Neural crest cell (in vitro differentiated cells): Measurements from ENCODE around the gene PLCL2. TPM values are rescaled to one million over a fixed set of nuclear protein-coding genes. Genes with fewer than 3 reads are reported as not detected.
"Not testable (repeated sequence)": the region's sequence is repeated elsewhere in the genome, so short reads cannot be mapped to it uniquely, and the experiment has no call there.

Source experiments
- DNase-seq: peaks from one replicate; pipeline ENCODE4 v3.0.0; 2021; ENCODE audit warnings: low read depth, mixed read lengths, low spot score
- H3K27ac Mint-ChIP-seq: one replicate; pipeline ENCODE4 v1.8.0; 2021; ENCODE audit warnings: mild to moderate bottlenecking, mixed read lengths; ENCODE audit not compliant: unreplicated experiment
- H3K27me3 Mint-ChIP-seq: 2 replicates; pipeline ENCODE4 v1.8.0; 2021; ENCODE audit warnings: low read depth, mild to moderate bottlenecking, mixed read lengths
- H3K36me3 Mint-ChIP-seq: 2 replicates; pipeline ENCODE4 v1.8.0; 2021; ENCODE audit warnings: low read depth, mild to moderate bottlenecking, mixed read lengths
- H3K4me1 Mint-ChIP-seq: 2 replicates; pipeline ENCODE4 v1.8.0; 2021; ENCODE audit warnings: mixed read lengths
- H3K4me3 Mint-ChIP-seq: one replicate; pipeline ENCODE4 v1.8.0; 2021; ENCODE audit warnings: mild to moderate bottlenecking, mixed read lengths
- H3K9me3 Mint-ChIP-seq: 2 replicates; pipeline ENCODE4 v1.8.0; 2021; ENCODE audit warnings: mixed read lengths
- total RNA-seq: library from RNA; stranded (reverse); gene quantifications from 2 replicates; pipeline ENCODE4 v1.2.1, GENCODE V29; 2021
- TF ChIP-seq, protein P1 (sequence below): fragments of 200-600 bp; sonication (generic); conservative IDR thresholded peaks from 2 replicates; pipeline ENCODE4 v1.5.0; 2021; ENCODE audit warnings: antibody characterized with exemption, mild to moderate bottlenecking

The PLCL2 gene
- total RNA-seq, 1 donor from 2014 or later = 10.5 TPM

DNA sequence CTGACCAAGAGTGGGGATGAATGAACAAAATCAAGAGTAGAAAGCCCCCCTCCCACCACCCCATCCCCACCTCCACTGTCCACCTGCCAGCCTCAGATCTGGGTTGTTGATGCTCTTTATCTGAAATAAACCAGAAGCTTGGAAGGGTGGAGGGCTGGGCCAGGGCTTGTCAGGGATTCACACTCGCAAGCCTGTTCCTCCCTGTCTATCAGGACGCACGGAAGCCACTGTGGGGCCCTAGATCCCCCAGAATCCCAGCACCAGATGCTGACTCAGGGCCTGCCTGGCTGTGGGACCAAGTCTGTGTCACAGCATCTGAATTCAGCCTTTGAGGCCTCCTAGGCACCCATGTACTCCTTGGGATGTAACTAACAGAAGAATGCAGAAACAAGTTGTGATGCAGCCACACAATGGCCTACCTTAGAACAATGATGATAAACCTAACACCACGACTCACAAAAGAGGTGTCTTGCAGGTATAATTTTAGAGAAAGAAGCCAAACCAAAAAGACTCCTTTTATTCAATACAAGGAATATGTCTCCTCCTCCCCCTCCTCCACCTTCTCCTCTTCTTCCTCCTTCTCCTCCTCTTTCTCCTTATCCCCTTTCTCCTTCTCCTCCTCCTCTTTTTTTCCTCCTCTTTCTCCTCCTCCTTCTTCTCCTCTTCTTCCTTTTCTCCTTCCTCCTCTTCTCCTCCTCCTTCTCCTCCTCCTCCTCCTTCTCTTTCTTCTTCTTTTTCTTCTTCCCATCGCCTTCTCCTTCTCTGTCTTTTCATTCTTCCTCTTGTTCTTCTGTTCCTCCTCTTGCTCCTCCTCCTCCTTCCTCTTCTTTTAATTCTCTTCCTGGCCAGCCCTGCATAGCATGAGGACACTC is 234.7 kb downstream of the PLCL2 start:
- no peaks in the 10 kb centered on the region for H3K27me3 Mint-ChIP-seq
- no peak for DNase-seq
- H3K27ac Mint-ChIP-seq = no peak overlapping the region
- H3K36me3 Mint-ChIP-seq = no peaks in the 10 kb centered on the region
- no peak overlapping the region for H3K4me3 Mint-ChIP-seq
- no peaks in the 10 kb centered on the region for H3K4me1 Mint-ChIP-seq
- H3K9me3 Mint-ChIP-seq = peaks cover 3% of the 10 kb centered on the region
- TF ChIP-seq, protein P1, sequence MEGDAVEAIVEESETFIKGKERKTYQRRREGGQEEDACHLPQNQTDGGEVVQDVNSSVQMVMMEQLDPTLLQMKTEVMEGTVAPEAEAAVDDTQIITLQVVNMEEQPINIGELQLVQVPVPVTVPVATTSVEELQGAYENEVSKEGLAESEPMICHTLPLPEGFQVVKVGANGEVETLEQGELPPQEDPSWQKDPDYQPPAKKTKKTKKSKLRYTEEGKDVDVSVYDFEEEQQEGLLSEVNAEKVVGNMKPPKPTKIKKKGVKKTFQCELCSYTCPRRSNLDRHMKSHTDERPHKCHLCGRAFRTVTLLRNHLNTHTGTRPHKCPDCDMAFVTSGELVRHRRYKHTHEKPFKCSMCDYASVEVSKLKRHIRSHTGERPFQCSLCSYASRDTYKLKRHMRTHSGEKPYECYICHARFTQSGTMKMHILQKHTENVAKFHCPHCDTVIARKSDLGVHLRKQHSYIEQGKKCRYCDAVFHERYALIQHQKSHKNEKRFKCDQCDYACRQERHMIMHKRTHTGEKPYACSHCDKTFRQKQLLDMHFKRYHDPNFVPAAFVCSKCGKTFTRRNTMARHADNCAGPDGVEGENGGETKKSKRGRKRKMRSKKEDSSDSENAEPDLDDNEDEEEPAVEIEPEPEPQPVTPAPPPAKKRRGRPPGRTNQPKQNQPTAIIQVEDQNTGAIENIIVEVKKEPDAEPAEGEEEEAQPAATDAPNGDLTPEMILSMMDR = no peak

DNA sequence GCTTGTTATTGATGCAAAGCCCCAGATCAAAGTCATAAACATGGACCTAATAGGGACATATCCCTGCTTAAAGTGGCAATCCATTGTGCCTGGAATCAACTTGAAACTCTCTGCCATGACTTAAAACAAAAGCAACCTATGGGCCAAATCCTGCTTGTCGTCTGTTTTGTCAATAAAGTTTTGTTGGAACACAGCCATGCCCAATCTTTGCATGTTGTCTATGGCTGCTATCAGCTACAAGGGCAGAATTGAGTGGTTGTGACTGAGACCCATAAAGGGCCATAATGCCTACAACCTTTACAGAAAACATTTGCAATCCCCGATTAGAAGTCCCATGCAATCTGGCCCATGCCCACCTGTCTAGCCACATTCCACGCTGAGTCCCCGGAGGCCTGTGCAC is 235.4 kb downstream of the PLCL2 start:
- Mint-ChIP-seq H3K36me3 (no peaks in the 10 kb centered on the region), H3K4me3 (no peak overlapping the region), H3K9me3 (peaks cover 3% of the 10 kb centered on the region), H3K27me3 (no peaks in the 10 kb centered on the region), H3K4me1 (no peaks in the 10 kb centered on the region), H3K27ac (peak overlapping the region; percentile 32)
- TF ChIP-seq, protein P1 = no peak
- no peak for DNase-seq

DNA sequence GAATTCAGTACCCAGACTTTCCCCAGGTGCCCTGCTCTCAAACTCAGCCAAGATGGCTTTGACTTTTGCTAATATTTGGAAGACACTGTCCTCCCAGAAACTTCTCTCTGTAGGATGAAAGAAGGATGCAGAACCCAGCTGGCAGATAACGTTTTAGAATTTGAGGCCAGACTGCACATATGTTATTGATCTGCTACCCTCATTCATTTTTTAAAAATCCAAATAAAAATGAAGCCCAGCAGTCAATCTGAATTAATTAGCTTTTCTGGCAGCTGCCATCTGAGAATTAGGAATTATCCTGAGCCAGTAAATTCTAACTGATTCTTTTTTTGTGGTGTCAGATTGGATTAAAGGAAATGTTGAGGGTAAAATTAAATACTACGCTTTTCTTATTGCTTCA is 236.6 kb downstream of the PLCL2 start:
- no peaks in the 10 kb centered on the region for H3K36me3 Mint-ChIP-seq
- no peak overlapping the region for H3K4me3 Mint-ChIP-seq
- TF ChIP-seq, protein P1 = no peak
- no peak overlapping the region for H3K27ac Mint-ChIP-seq
- no peaks in the 10 kb centered on the region for H3K4me1 Mint-ChIP-seq
- no peak for DNase-seq
- no peaks in the 10 kb centered on the region for H3K27me3 Mint-ChIP-seq
- H3K9me3 Mint-ChIP-seq = peaks cover 3% of the 10 kb centered on the region

DNA sequence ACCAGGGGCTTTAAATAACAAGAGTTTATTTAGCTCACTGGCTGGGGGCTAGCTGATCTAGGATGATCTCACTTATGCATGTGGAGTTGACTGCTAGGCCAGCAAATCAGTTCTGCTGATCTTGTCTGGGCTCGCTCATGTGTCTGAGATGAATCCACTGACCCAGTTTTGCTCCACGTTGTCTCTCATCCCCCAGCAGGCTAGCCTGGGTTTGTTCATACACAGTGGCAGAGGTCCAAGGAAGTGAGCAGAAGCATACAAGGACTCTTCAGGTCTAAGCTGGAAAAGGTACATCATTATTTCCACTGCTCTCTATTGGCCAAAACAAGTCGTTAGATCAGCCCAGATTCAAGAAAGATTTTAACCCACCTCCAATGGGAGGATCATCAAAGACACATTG is 238.0 kb downstream of the PLCL2 start:
- Mint-ChIP-seq H3K36me3 (no peaks in the 10 kb centered on the region), H3K9me3 (peaks cover 3% of the 10 kb centered on the region), H3K27me3 (no peaks in the 10 kb centered on the region), H3K4me3 (no peak overlapping the region), H3K27ac (no peak overlapping the region), H3K4me1 (no peaks in the 10 kb centered on the region)
- TF ChIP-seq, protein P1 = no peak
- no peak for DNase-seq

DNA sequence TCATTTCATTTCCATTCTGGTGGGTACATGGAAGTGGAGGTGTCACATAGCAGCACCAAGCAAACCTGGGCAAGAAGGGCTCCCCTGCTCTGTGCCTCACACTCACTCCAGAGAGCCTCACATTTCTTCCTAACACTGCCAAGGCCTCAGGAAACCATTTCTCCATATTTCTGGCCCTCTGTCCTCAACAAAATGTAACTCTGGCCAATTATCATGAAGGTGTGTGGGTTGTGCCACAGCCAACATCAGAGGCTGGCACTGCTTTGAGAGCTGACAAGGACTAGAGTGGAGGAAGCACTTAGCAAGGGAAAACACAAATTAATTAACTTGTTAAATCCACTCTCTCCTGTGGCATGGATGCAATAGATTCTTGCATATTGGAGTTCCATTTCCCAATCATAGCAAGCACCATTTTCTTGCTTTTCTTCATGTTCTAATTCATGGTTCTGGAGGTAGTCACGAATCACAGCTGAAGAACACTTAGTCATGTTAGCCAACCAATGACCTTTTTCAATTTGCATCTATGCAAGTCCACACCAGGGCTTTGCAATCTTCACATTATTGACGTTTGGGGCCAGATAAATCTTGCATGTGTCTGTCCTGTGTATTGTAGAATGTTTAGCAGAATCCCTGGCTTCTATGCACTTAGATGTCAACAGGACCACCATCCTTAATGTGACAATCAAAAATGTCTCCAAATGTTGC is 241.1 kb downstream of the PLCL2 start:
- TF ChIP-seq, protein P1 = no peak
- H3K4me3 Mint-ChIP-seq = no peak overlapping the region
- no peak for DNase-seq
- H3K9me3 Mint-ChIP-seq = peaks cover 16% of the 10 kb centered on the region
- no peak overlapping the region for H3K27ac Mint-ChIP-seq
- H3K27me3 Mint-ChIP-seq = no peaks in the 10 kb centered on the region
- H3K36me3 Mint-ChIP-seq = no peaks in the 10 kb centered on the region
- H3K4me1 Mint-ChIP-seq = no peaks in the 10 kb centered on the region

DNA sequence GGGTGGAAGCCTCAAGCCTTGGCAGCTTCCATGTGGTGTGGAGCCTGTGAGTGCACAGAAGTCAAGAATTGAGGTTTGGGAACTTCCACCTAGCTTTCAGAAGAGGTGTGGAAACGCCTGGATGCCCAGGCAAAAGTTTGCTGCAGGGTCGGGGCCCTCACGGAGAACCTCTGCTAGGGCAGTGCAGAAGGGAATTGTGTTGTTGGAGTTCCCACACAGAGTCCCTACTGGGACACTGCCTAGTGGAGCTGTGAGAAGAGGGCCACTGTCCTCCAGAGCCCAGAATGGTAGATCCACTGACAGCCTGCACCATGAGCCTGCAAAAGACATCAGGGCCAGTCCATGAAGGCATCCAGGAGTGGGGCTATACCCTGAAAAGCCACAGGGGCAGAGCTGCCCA is 243.9 kb downstream of the PLCL2 start:
- H3K27ac Mint-ChIP-seq, H3K4me3 Mint-ChIP-seq, DNase-seq, H3K36me3 Mint-ChIP-seq, H3K4me1 Mint-ChIP-seq, H3K27me3 Mint-ChIP-seq: not testable (repeated sequence)
- H3K9me3 Mint-ChIP-seq = peaks cover 16% of the 10 kb centered on the region
